HG03135 (cell line): ENCODE data around the gene MGAT5B.
"Not testable (repeated sequence)": the region's sequence is repeated elsewhere in the genome, so short reads cannot be mapped to it uniquely, and the experiment has no call there.

Source experiments
- ATAC-seq: cut with Tn5 transposase; IDR thresholded peaks from one replicate; pipeline ENCODE4 v1.9.1; 2021; ENCODE audit warnings: mild to moderate bottlenecking, moderate library complexity; ENCODE audit not compliant: unreplicated experiment

MGAT5B gene

GRCh38 chr17:76847031-76847430, 21.2 kb upstream of the MGAT5B start:
- no peak for ATAC-seq

- ATAC-seq, result no peak
Measured at GRCh38 chr17:76848670-76849069, 19.5 kb upstream of the MGAT5B start.

- ATAC-seq, result not testable (repeated sequence)
Measured at GRCh38 chr17:76849160-76849559, 19.0 kb upstream of the MGAT5B start.

GRCh38 chr17:76852843-76853242, 15.4 kb upstream of the MGAT5B start:
- no peak for ATAC-seq

- ATAC-seq, result no peak
Measured at GRCh38 chr17:76855105-76855504, 13.1 kb upstream of the MGAT5B start.

GRCh38 chr17:76862079-76862478, 6.1 kb upstream of the MGAT5B start:
- no peak for ATAC-seq

- ATAC-seq, result no peak
Measured at GRCh38 chr17:76862494-76862893, 5.7 kb upstream of the MGAT5B start.

GRCh38 chr17:76864024-76864423, 4.2 kb upstream of the MGAT5B start:
- ATAC-seq, result no peak

- no peak for ATAC-seq
Measured at GRCh38 chr17:76865174-76865573, 3.0 kb upstream of the MGAT5B start.

GRCh38 chr17:76866203-76866602, 2.0 kb upstream of the MGAT5B start:
- no peak for ATAC-seq

GRCh38 chr17:76866774-76867577, 1.2 kb upstream of the MGAT5B start:
- ATAC-seq, result no peak

GRCh38 chr17:76867578-76868175, 527 bp upstream of the MGAT5B start:
- ATAC-seq, result no peak

- ATAC-seq, result no peak
Measured at GRCh38 chr17:76868669-76869495, 678 bp downstream of the MGAT5B start.

- ATAC-seq, result no peak
Measured at GRCh38 chr17:76869496-76870376, 1.5 kb downstream of the MGAT5B start.

GRCh38 chr17:76870377-76870714, 2.1 kb downstream of the MGAT5B start:
- ATAC-seq, result no peak

- ATAC-seq, result no peak
Measured at GRCh38 chr17:76871668-76872067, 3.5 kb downstream of the MGAT5B start.

- no peak for ATAC-seq
Measured at GRCh38 chr17:76872221-76872873, 4.1 kb downstream of the MGAT5B start.

- no peak for ATAC-seq
Measured at GRCh38 chr17:76872874-76873221, 4.6 kb downstream of the MGAT5B start.

- ATAC-seq, result no peak
Measured at GRCh38 chr17:76873856-76874255, 5.7 kb downstream of the MGAT5B start.

- ATAC-seq, result no peak
Measured at GRCh38 chr17:76877437-76877836, 9.2 kb downstream of the MGAT5B start.
